Choroid plexus epithelial cell (primary cell): ENCODE results near the gene ZBTB43.

Experiments used
- DNase-seq: peaks from one replicate; pipeline ENCODE4 v3.0.0-alpha.2; 2010; ENCODE audit warnings: low read depth
- H3K4me3 ChIP-seq: 2 replicates; pipeline ENCODE4 v1.5.1; 2011; ENCODE audit warnings: low read depth, mild to moderate bottlenecking, control low read depth, low read length, moderate library complexity
- TF ChIP-seq, protein P1 (sequence below): conservative IDR thresholded peaks from 2 replicates; pipeline ENCODE4 v1.5.1; 2011; ENCODE audit warnings: low read depth, mild to moderate bottlenecking, control low read depth, inconsistent platforms, low read length, moderate library complexity

The ZBTB43 gene

DNA sequence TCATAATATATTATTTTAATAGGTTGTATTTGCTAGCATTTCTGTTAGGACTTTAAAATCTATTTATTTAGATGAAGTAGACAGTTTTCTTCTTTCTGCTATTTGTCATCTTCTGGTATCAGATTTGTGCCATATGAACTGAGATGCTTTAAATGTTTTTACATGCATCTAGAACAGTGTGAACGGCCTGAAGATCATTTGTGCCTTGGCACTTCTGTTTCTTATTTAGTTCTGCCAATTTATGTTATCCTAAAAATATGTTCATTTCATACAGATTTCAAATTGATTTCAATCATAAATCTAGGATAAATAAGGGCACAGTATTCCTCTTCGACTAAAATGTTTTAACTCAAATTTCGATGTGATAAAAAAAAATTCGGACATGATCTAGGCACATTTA, 71.7 kb downstream of the ZBTB43 start:
- TF ChIP-seq, protein P1, sequence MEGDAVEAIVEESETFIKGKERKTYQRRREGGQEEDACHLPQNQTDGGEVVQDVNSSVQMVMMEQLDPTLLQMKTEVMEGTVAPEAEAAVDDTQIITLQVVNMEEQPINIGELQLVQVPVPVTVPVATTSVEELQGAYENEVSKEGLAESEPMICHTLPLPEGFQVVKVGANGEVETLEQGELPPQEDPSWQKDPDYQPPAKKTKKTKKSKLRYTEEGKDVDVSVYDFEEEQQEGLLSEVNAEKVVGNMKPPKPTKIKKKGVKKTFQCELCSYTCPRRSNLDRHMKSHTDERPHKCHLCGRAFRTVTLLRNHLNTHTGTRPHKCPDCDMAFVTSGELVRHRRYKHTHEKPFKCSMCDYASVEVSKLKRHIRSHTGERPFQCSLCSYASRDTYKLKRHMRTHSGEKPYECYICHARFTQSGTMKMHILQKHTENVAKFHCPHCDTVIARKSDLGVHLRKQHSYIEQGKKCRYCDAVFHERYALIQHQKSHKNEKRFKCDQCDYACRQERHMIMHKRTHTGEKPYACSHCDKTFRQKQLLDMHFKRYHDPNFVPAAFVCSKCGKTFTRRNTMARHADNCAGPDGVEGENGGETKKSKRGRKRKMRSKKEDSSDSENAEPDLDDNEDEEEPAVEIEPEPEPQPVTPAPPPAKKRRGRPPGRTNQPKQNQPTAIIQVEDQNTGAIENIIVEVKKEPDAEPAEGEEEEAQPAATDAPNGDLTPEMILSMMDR = no peak
- no peak for DNase-seq

DNA sequence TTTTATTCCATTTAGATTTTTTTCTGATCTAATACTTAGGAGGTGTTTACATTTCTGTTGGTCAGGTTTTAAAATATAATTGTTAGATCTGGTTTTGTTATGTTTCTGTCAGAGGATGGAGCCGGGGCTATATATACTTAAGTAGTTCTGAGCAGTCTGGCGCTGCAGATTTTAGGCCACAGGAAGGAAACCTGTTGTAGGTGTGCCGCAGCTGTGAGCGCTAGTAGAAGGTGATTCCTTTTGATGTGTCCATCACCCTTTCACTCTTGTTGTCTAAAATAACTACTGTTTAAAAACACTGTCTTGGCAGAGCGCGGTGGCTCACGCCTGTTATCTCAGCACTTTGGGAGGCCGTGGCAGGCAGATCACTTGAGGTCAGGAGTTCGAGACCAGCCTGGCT, 72.6 kb downstream of the ZBTB43 start:
- DNase-seq = no peak
- TF ChIP-seq, protein P1 = no peak
- no peak overlapping the region for H3K4me3 ChIP-seq

More for the DNA sequence above, 71.7 kb downstream of the ZBTB43 start:
- no peak overlapping the region for H3K4me3 ChIP-seq

DNA sequence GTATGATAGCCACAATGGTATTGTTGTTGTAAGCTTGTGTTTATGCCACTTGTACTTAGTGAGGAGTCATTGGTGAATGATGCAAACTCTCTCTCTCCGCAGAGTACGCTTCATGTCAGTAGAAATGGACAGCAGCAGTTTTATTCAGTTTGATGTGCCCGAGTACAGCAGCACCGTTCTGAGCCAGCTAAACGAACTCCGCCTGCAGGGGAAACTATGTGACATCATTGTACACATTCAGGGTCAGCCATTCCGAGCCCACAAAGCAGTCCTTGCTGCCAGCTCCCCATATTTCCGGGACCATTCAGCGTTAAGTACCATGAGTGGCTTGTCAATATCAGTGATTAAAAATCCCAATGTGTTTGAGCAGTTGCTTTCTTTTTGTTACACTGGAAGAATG, 74.4 kb downstream of the ZBTB43 start:
- no peak for DNase-seq
- TF ChIP-seq, protein P1 = no peak
- no peak overlapping the region for H3K4me3 ChIP-seq

DNA sequence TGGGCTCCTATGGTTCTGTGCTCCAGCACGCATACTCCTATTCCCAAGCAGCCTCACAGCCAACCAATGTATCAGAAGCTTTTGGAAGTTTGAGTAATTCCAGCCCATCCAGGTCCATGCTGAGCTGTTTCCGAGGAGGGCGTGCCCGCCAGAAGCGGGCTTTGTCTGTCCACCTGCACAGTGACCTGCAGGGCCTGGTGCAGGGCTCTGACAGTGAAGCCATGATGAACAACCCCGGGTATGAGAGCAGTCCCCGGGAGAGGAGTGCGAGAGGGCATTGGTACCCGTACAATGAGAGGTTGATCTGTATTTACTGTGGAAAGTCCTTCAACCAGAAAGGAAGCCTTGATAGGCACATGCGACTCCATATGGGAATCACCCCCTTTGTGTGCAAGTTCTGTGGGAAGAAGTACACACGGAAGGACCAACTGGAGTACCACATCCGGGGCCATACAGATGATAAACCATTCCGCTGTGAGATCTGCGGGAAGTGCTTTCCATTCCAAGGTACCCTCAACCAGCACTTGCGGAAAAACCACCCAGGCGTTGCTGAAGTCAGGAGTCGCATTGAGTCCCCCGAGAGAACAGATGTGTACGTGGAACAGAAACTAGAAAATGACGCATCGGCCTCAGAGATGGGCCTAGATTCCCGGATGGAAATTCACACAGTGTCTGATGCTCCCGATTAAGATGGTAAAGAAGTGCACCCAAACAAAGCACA, 75.5 kb downstream of the ZBTB43 start:
- TF ChIP-seq, protein P1 = no peak
- H3K4me3 ChIP-seq = no peak overlapping the region
- no peak for DNase-seq

DNA sequence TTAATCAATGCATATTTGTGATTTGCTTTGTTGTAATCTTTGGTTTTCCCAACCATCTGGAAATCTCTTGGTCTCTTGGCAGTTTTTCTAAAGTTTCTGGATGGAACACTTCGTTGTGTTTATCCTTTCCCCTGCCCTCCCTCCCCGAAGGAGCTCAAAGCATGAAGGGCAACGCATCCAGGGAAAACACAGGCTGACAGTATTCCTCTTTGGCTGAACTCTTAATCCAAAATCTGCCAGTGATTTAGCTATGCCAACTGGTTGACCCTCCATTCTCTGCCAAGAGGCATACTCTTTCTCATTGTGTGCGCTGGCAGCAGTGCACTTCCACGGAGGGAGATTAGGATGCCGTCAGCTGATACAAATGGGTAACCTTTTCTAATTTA, 76.1 kb downstream of the ZBTB43 start:
- no peak for DNase-seq
- H3K4me3 ChIP-seq = no peak overlapping the region
- TF ChIP-seq, protein P1 = no peak

DNA sequence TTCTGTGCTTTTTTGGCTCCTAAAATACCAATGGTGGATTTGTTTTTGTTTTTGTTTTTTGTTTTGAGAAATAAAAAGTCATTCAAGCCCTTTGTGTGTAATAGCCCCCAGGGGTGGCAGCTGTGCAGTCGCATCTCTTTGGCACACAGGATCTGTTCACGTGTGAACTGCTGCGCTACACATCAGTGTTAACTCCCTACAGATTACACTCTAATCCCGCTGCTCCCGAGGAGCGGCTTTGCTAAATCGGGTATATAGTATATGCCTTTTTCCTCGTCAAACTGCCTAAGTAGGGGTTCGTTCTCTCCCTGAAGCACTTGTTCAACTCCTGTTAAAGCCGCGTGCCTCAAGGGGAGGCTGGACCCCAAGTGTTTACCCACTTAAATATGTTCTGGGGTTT, 77.9 kb downstream of the ZBTB43 start:
- H3K4me3 ChIP-seq = no peak overlapping the region
- no peak for DNase-seq
- TF ChIP-seq, protein P1 = no peak

DNA sequence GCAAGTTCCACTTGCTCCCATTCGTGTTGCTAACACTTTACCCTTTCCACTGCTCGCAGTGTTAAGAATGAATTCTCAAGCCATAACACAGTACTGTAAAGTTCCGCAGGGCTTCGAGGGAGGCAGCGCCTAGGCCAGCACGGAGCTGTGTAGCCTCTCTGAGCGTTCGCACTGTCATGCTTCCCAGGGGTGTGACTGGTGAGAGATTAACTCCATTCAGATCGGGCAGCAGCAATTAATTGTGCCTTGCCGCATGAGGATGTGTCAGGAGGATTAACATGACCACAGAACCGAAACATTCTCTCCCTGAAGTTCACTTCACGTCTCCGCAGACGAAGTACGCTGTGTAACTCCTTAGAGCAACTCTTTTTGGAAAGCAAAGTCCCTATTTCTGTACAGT, 78.8 kb downstream of the ZBTB43 start:
- DNase-seq = no peak
- TF ChIP-seq, protein P1 = no peak
- no peak overlapping the region for H3K4me3 ChIP-seq
